Right lobe of liver (tissue), 6 donors: ENCODE measurements around the gene BACH2. TPM values are rescaled to one million over a fixed set of nuclear protein-coding genes. Genes with fewer than 3 reads are reported as not detected.

Source experiments
- ATAC-seq, 4 donors: fragments of 200-7000 bp; cut with Tn5 transposase; one replicate each; pipeline ENCODE4 v1.9.1; 2020; ENCODE audit warnings: mild to moderate bottlenecking in 4 of 4, moderate library complexity in 4 of 4
- DNase-seq, 3 donors: peaks; one replicate each; pipeline ENCODE4 v3.0.0-alpha.2; 2020
- H3K27ac ChIP-seq, 3 donors: fragments of 200-600 bp; one replicate each; pipeline ENCODE4 v1.8.0; 2022
- H3K27me3 ChIP-seq, 2 donors: fragments of 200-600 bp; one replicate each; pipeline ENCODE4 v1.8.0; 2022
- H3K36me3 ChIP-seq, 4 donors: fragments of 200-600 bp; sonication (generic) in 1 of 4; one replicate each; pipeline versions ENCODE4 v1.5.1 to v1.8.0; 2017 to 2022; ENCODE audit warnings: control low read depth in 1 of 4
- H3K4me1 ChIP-seq, 4 donors: fragments of 200-600 bp; sonication (generic) in 1 of 4; one replicate each; pipeline versions ENCODE4 v1.5.1 to v1.8.0; 2017 to 2022; ENCODE audit warnings: control low read depth in 1 of 4
- H3K4me3 ChIP-seq, 3 donors: fragments of 200-600 bp; one replicate each; pipeline ENCODE4 v1.8.0; 2022
- H3K9me3 ChIP-seq, 4 donors: fragments of 200-600 bp; sonication (generic) in 1 of 4; one replicate each; pipeline versions ENCODE4 v1.5.1 to v1.8.0; 2017 to 2022; ENCODE audit warnings: control low read depth in 1 of 4
- POLR2A ChIP-seq: fragments of 450-650 bp; IDR thresholded peaks from one replicate; pipeline ENCODE4 v1.6.1; 2017; ENCODE audit warnings: antibody characterized with exemption, mild to moderate bottlenecking
- WGBS: methylation state at CpG from one replicate; pipeline ENCODE4 v1.1.6; 2018; ENCODE audit warnings: low coverage, low lambda C conversion rate; ENCODE audit not compliant: insufficient coverage; ENCODE audit errors: missing lambda C conversion rate; 5-methylcytosine and 5-hydroxymethylcytosine counted together
- intact Hi-C, 2 donors: fragments of 100-400 bp; cut with DNase I; formaldehyde crosslinking; loops; one replicate each; pipeline versions ENCODE4 v1.11.2 to v1.14.1; 2022
- total RNA-seq, 6 experiments: library from RNA; depleted of rRNA in 2 of 6; stranded (reverse); fragments of >200 nt in 2 of 6; fragmentation: NEBNext Ultra II Directional in 3 of 6; extraction: Animal tissue kit (Norgen Biotek cat#: 25700) in 3 of 6; gene quantifications; one replicate each; pipeline versions ENCODE4 v1.1.0 to v1.2.4, GENCODE V29; 2016 to 2023
- TF ChIP-seq, protein P1 (sequence below), 4 donors: fragments of 200-600 bp in 3 of 4; fragments of 450-650 bp in 1 of 4; IDR thresholded peaks; one replicate each; pipeline versions ENCODE4 v1.5.1 to v1.8.0; 2016 to 2022; ENCODE audit warnings: antibody characterized with exemption in 4 of 4, mild to moderate bottlenecking in 2 of 4
- donor health status: DM: no; HTN: yes; CAD: no.
- donor health status: DM: no; HTN: no; CAD: no.
- donor health status: DM: no; HTN: no; CAD: no.
- donor health status: DM: no; HTN: yes; CAD: no.
- donor health status: DM: no; HTN: yes; CAD: no.

BACH2 gene
- total RNA-seq, 6 experiments from 2014 or later = 2.6 to 12.6 (median 3.1) TPM

DNA sequence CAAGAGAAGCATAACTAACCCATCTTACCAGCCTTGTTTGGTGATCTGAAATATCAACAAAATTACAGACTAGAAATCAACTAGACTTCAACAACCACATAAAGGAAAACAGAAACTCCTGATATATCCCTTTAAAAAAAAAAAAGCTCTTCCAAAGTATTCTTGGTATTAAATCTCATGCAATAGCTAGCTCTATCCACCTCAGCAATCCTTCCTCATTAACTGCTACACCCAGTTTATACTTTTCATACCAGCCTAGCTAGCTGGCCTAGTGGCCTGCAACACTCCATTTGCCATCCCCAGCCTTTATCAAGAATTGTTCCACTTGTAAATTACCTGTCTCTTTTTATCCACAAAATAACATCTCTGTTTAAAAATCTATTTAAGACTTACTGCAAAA lies 69.0 kb downstream of the BACH2 start:
- intact Hi-C loops = no loop called here

DNA sequence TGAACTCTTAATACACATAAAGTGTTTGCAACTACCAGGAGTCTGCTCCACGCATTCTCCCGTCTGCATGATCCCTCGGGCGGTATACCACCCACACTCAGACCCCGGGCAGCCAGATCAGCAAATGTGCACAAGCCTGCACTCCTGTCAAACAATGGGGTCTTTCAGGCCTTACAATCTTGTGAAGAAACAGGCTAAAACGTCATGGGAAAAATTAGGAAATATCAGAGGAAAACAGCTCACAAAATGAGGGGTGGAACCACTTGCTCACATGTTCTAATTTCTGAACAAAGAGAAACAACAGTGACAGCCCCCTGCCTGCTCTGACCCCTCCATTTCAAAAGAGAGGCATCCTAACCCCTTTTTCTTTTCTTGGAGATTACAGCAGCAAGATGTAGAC lies 69.4 kb downstream of the BACH2 start:
- Histone ChIP-seq H3K27ac (no peak overlapping the region), H3K36me3 (no peaks in the 10 kb centered on the region), H3K4me1 (peaks cover 0 to 5% (median 0%) of the 10 kb centered on the region in 4 donors), H3K27me3 (no peaks in the 10 kb centered on the region), H3K9me3 (no peaks in the 10 kb centered on the region), H3K4me3 (no peak overlapping the region)
- intact Hi-C loops = no loop called here
- TF ChIP-seq, protein P1, sequence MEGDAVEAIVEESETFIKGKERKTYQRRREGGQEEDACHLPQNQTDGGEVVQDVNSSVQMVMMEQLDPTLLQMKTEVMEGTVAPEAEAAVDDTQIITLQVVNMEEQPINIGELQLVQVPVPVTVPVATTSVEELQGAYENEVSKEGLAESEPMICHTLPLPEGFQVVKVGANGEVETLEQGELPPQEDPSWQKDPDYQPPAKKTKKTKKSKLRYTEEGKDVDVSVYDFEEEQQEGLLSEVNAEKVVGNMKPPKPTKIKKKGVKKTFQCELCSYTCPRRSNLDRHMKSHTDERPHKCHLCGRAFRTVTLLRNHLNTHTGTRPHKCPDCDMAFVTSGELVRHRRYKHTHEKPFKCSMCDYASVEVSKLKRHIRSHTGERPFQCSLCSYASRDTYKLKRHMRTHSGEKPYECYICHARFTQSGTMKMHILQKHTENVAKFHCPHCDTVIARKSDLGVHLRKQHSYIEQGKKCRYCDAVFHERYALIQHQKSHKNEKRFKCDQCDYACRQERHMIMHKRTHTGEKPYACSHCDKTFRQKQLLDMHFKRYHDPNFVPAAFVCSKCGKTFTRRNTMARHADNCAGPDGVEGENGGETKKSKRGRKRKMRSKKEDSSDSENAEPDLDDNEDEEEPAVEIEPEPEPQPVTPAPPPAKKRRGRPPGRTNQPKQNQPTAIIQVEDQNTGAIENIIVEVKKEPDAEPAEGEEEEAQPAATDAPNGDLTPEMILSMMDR (IDR thresholded peaks at IDR 0.05) = no peak
- TF ChIP-seq POLR2A = no peak
- ATAC-seq (no peak), DNase-seq (no peak)
- WGBS = 91% methylated on average over 6 of the region's 6 CpGs

More for the DNA sequence above, 69.0 kb downstream of the BACH2 start:
- Histone ChIP-seq H3K4me1 (peaks cover 0 to 5% (median 0%) of the 10 kb centered on the region in 4 donors), H3K36me3 (no peaks in the 10 kb centered on the region), H3K27ac (no peak overlapping the region), H3K27me3 (no peaks in the 10 kb centered on the region), H3K9me3 (no peaks in the 10 kb centered on the region), H3K4me3 (no peak overlapping the region)
- DNase-seq (no peak), ATAC-seq (no peak)
- TF ChIP-seq, protein P1 (IDR thresholded peaks at IDR 0.05) = no peak
- no peak for TF ChIP-seq POLR2A

DNA sequence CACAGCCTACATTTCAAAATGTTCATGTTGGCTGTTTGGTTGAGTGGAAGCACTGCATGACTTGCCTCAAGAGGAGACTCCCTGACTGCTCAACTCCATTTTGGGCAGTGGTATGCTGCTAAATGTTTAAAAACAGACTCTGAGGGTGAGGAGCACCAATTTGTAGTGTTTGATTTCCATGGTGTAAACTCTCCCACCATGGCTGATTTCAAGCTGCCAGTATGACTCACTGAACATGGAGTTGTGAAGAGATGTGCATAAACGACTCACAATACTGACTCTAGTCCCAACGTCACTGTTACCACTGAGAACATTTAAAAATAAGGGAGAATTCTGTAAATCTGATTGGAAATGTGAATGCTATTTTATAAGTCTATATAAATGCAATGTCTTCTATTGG lies 70.4 kb downstream of the BACH2 start:
- TF ChIP-seq POLR2A = no peak
- TF ChIP-seq, protein P1 (IDR thresholded peaks at IDR 0.05) = no peak
- H3K27me3 ChIP-seq = no peaks in the 10 kb centered on the region

DNA sequence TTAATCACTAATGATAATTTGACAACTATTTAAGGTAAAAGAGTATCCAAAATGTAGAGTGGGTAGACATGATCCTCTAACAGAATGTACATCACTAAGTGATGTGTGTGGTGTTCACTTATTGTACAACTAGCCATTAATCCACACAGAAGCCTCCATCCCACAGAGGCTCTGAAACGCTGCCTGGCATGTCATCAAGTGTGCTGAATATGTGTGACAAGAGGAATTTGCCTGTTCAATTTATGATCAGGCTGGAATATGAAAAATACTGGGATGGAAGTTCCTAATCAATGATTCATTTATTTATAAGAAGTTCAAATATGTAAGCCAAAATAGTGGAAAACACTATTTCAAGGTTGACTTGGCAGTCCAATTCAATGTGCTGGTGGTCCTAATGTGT lies 72.4 kb downstream of the BACH2 start:
- TF ChIP-seq POLR2A = no peak
- TF ChIP-seq, protein P1 (IDR thresholded peaks at IDR 0.05) = no peak
- intact Hi-C loops = no loop called here
- no peak overlapping the region for H3K4me3 ChIP-seq
- H3K27ac ChIP-seq = no peak overlapping the region
- H3K36me3 ChIP-seq = no peaks in the 10 kb centered on the region
- peaks cover 0 to 4% (median 1%) of the 10 kb centered on the region in 4 donors for H3K4me1 ChIP-seq
- ATAC-seq (no peak), DNase-seq (no peak)
- no peaks in the 10 kb centered on the region for H3K27me3 ChIP-seq
- WGBS = 100% methylated on average over 1 of the region's 1 CpG
- no peaks in the 10 kb centered on the region for H3K9me3 ChIP-seq

More for the DNA sequence above, 70.4 kb downstream of the BACH2 start:
- DNase-seq = no peak
- intact Hi-C loops = no loop called here
- Histone ChIP-seq H3K4me3 (no peak overlapping the region), H3K27ac (no peak overlapping the region), H3K36me3 (no peaks in the 10 kb centered on the region), H3K4me1 (no peaks in the 10 kb centered on the region), H3K9me3 (no peaks in the 10 kb centered on the region)
- ATAC-seq = no peak
- WGBS = 76% methylated on average over 2 of the region's 2 CpGs

DNA sequence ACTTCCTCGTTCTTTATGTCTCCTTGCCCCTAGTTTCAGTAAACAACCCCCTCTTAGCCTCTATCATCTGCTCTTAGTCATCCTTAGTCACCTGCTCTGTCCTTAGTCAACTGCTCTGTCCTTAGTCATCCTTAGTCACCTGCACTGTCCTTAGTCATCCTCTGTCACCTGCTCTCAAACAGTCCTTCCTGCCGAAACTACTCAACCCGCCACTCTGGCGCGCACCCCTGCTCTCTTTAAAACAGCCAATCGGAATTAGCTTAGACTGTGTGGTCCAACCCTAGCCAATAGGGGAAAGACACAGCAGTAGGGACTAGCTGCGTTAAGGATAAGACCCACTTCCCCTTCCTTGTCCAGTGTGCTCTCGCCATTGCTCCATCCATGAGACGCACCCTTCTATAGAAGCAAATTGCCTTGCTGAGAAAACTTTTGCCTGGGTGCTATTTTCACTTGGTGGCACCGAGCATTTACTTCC lies 73.9 kb downstream of the BACH2 start:
- Histone ChIP-seq H3K4me1 (peaks cover 0 to 13% (median 3%) of the 10 kb centered on the region in 4 donors), H3K4me3 (no peak overlapping the region), H3K27me3 (no peaks in the 10 kb centered on the region), H3K9me3 (no peaks in the 10 kb centered on the region), H3K27ac (no peak overlapping the region), H3K36me3 (no peaks in the 10 kb centered on the region)
- intact Hi-C loops = no loop called here
- DNase-seq (no peak), ATAC-seq (no peak)
- TF ChIP-seq, protein P1 (IDR thresholded peaks at IDR 0.05) = no peak
- no peak for TF ChIP-seq POLR2A
- WGBS = 97% methylated on average over 10 of the region's 10 CpGs
